ENCODE results near the gene RDX.

DNA sequence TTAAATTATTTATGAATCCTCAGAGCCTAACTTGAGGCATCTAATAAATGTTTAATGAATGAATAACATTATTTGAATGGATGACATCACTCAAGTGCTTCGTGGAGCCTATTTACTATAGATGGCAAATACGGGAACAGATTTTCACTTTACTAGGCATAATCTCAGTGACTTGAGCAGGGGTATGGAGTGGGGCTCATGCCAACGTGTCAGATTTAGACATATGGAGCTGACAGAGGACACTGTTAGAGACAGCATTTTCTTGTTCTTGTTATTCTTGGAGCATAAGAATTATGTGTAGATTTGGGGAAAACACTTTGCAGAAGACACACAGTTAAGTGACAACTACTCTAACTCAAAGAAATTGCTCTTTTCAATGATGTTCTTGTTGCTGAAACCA lies 78.5 kb downstream of the RDX start:
- TF ChIP-seq, protein P1, sequence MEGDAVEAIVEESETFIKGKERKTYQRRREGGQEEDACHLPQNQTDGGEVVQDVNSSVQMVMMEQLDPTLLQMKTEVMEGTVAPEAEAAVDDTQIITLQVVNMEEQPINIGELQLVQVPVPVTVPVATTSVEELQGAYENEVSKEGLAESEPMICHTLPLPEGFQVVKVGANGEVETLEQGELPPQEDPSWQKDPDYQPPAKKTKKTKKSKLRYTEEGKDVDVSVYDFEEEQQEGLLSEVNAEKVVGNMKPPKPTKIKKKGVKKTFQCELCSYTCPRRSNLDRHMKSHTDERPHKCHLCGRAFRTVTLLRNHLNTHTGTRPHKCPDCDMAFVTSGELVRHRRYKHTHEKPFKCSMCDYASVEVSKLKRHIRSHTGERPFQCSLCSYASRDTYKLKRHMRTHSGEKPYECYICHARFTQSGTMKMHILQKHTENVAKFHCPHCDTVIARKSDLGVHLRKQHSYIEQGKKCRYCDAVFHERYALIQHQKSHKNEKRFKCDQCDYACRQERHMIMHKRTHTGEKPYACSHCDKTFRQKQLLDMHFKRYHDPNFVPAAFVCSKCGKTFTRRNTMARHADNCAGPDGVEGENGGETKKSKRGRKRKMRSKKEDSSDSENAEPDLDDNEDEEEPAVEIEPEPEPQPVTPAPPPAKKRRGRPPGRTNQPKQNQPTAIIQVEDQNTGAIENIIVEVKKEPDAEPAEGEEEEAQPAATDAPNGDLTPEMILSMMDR (IDR thresholded peaks at IDR 0.05) = no peak
- no peak for TF ChIP-seq POLR2A (IDR thresholded peaks at IDR 0.05)
